Panc1 (cell line): Measurements from ENCODE around the gene CPA3. TPM values are rescaled to one million over a fixed set of nuclear protein-coding genes. Genes with fewer than 3 reads are reported as not detected.

Experiments
- ATAC-seq: fragments of 200-7000 bp; cut with Tn5 transposase; 2 replicates; pipeline ENCODE4 v1.9.1; 2020; ENCODE audit warnings: mild to moderate bottlenecking, moderate library complexity
- Bru-seq: library from RNA; stranded (reverse); fragments of 400-500 nt; gene quantifications from one replicate; lab custom pipeline; 2021; lab: Mats Ljungman, UMichigan
- BruChase-seq, 2 experiments: library from RNA; stranded (reverse); fragments of 400-500 nt; gene quantifications; one replicate each; lab custom pipeline; 2021; lab: Mats Ljungman, UMichigan
- BruUV-seq: library from RNA; stranded (reverse); fragments of 400-500 nt; replicated peaks from 2 replicates; lab custom pipeline; 2021; lab: Mats Ljungman, UMichigan
- CTCF ChIA-PET: fragments of 300-600 bp; sonication (Branson Sonifier 250); formaldehyde crosslinking; loops from one replicate; lab custom pipeline; 2022; ENCODE audit warnings: antibody characterized with exemption; lab: Charles Lee
- POLR2A ChIA-PET: fragments of 300-600 bp; sonication (Branson Sonifier 250); formaldehyde crosslinking; loops from one replicate; lab custom pipeline; 2022; ENCODE audit warnings: antibody characterized with exemption; lab: Charles Lee
- DNase-seq: peaks from one replicate; pipeline ENCODE4 v3.0.0-alpha.2; 2010; ENCODE audit warnings: low read depth, low spot score
- H3K27ac ChIP-seq: 2 replicates; pipeline ENCODE4 v1.5.1; 2011; ENCODE audit warnings: mild to moderate bottlenecking, low read length, inconsistent platforms
- H3K27me3 ChIP-seq: fragments of 200-500 bp; sonication (Bioruptor generic); 2 replicates; pipeline ENCODE4 v1.6.0; 2014; ENCODE audit warnings: low read length, inconsistent platforms; ENCODE audit not compliant: control insufficient read depth, insufficient read depth
- H3K36me3 ChIP-seq: fragments of 200-500 bp; sonication (Bioruptor generic); 2 replicates; pipeline ENCODE4 v1.5.1; 2014; ENCODE audit warnings: inconsistent platforms, mild to moderate bottlenecking, low read length, moderate library complexity; ENCODE audit not compliant: control insufficient read depth, insufficient read depth
- H3K4me1 ChIP-seq: 2 replicates; pipeline ENCODE4 v1.5.1; 2011; ENCODE audit warnings: inconsistent platforms, mild to moderate bottlenecking, low read length, moderate library complexity; ENCODE audit not compliant: control insufficient read depth, insufficient read depth
- H3K4me3 ChIP-seq, 2 experiments: 2 replicates each; pipeline ENCODE4 v1.5.1; 2011 to 2012; ENCODE audit warnings: low read depth in 2 of 2, low read length in 2 of 2, mild to moderate bottlenecking in 2 of 2, inconsistent platforms in 1 of 2, moderate library complexity in 1 of 2
- H3K9me3 ChIP-seq: fragments of 200-500 bp; sonication (Bioruptor generic); 2 replicates; pipeline ENCODE4 v1.5.1; 2014; ENCODE audit warnings: low read depth, mild to moderate bottlenecking, inconsistent platforms, low read length, moderate library complexity; ENCODE audit not compliant: control insufficient read depth, insufficient read depth
- CTCF ChIP-seq: fragments of 450-650 bp; IDR thresholded peaks from 2 replicates; pipeline ENCODE4 v1.5.1; 2017; ENCODE audit warnings: mild to moderate bottlenecking
- POLR2AphosphoS5 ChIP-seq: IDR thresholded peaks from 2 replicates; pipeline ENCODE4 v1.6.1; 2012; ENCODE audit warnings: mild to moderate bottlenecking, low read depth, low read length, moderate library complexity
- REST ChIP-seq, 2 experiments: IDR thresholded peaks; 2 replicates each; pipeline ENCODE4 v1.6.1; 2011 to 2012; ENCODE audit warnings: low read depth in 2 of 2, control low read depth in 1 of 2, low read length in 1 of 2, mild to moderate bottlenecking in 1 of 2, moderate library complexity in 1 of 2; ENCODE audit not compliant: insufficient read depth in 1 of 2
- SIN3A ChIP-seq: IDR thresholded peaks from 2 replicates; pipeline ENCODE4 v1.6.1; 2012; ENCODE audit warnings: low read depth, mild to moderate bottlenecking, low read length, moderate library complexity, borderline replicate concordance; ENCODE audit not compliant: insufficient read depth
- TCF7L2 ChIP-seq: IDR thresholded peaks from 2 replicates; pipeline ENCODE4 v1.6.1; 2011; ENCODE audit warnings: mild to moderate bottlenecking, low read depth, low read length, inconsistent platforms
- in situ Hi-C: cut with HindIII; loops from 2 replicates; pipeline ENCODE4 v1.10.0; 2016; ENCODE audit warnings: low sequenced_read_pairs, low pct_unique_long_range_greater_than_20kb
- intact Hi-C: fragments of 100-400 bp; cut with micrococcal nuclease; formaldehyde crosslinking; loops from one replicate; pipeline ENCODE4 v1.10.0; 2022; ENCODE audit not compliant: unreplicated experiment
- long read RNA-seq: library from polyadenylated mRNA; unstranded; transcript quantifications from one replicate; pipeline ENCODE4 v2.0.0, GENCODE V29; 2021; ENCODE audit not compliant: unreplicated experiment
- polyA plus RNA-seq: library from polyadenylated mRNA; unstranded; fragments of >200 nt; gene quantifications from one replicate; pipeline ENCODE4 v1.2.1, GENCODE V29; 2012; ENCODE audit warnings: missing spikeins; ENCODE audit not compliant: insufficient read length
- total RNA-seq: library from RNA; stranded (reverse); gene quantifications from one replicate; pipeline ENCODE4 v1.2.1, GENCODE V29; 2021; ENCODE audit not compliant: unreplicated experiment

Gene CPA3
- total RNA-seq (not detected), Bru-seq, nascent RNA (not detected), BruChase-seq, experiment 1, labeled RNA remaining after a 2-hour chase (percentile 3 among the genes with signal in this experiment), BruChase-seq, experiment 2, labeled RNA remaining after a 6-hour chase (not detected)
- not detected for polyA plus RNA-seq
- long read RNA-seq = 0 reads

GRCh38 chr3:148865049-148865448 lies at the start of gene CPA3:
CPA3 (plus strand) TSS chr3:148865296; CDS start chr3:148865308, 12 bp downstream.
- BruUV-seq = no TSS peak
- in situ Hi-C loops = no loop called here
- POLR2A ChIA-PET = no interaction called here

More at GRCh38 chr3:148865049-148865448, at the start of gene CPA3:
- no peaks in the 10 kb centered on the region for H3K9me3 ChIP-seq
- TF ChIP-seq TCF7L2 (no peak), POLR2AphosphoS5 (no peak), CTCF (no peak), SIN3A (no peak), REST (IDR thresholded peaks at IDR 0.05; ENCODE audit: insufficient read depth in 1 of 2, low read depth in 2 of 2, low read length in 1 of 2) (no peak)
- no peaks in the 10 kb centered on the region for H3K4me1 ChIP-seq
- no peak for ATAC-seq
- DNase-seq = no peak
- intact Hi-C loops = no loop called here
- H3K27ac ChIP-seq = no peak within 1 kb of the TSS
- peaks cover 23% of the 10 kb centered on the region for H3K27me3 ChIP-seq
- no peaks in the 10 kb centered on the region for H3K36me3 ChIP-seq
- H3K4me3 ChIP-seq = no peak within 1 kb of the TSS
- CTCF ChIA-PET = no interaction called here
